ENCODE data around the gene FUT6.

Gene FUT6

DNA sequence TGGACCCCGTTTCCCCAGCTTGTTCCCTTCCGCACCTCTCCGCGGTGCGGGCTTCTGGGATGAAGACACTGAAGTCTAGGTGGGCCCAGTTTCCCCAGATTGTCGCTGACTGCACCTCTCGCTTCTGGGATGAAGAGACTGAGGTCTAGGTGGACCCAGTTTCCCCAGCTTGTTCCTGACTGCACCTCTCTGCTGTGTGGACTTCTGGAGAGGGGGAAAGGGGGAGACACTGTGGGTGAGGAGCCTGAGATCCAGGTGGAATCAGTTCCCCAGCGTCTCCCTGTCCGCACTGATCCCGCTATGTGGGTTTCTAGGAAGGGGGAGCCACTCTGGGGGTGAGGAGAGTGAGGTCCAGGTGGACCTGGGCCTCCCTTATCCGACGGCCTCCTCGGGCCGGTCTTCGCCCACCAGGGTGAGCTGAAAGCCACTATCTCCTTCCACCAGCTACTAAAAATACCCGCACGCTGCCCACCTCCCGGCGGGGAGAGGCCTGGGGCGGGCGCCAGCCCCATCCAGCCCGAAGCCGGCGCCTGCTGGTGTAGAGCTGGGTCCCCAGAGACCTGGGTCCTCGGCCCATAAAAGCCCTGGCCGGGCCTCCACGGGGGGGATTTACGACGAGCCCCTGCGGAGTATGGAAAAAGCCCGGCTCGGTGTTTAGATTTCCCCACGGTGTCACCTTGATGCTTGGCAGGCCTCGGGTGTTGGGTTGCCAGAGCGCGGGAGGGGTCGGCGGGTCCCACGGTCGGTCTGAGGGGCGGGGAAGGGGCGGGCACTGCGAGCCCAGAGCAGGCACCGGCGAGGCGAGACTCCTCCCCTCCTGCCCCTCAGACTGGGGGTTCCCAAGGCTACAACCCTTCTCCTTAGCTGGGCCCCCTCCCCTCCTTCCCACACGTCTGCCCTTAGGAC, 10.6 kb downstream of the FUT6 start (continued):
- TF ChIP-seq, protein P1, sequence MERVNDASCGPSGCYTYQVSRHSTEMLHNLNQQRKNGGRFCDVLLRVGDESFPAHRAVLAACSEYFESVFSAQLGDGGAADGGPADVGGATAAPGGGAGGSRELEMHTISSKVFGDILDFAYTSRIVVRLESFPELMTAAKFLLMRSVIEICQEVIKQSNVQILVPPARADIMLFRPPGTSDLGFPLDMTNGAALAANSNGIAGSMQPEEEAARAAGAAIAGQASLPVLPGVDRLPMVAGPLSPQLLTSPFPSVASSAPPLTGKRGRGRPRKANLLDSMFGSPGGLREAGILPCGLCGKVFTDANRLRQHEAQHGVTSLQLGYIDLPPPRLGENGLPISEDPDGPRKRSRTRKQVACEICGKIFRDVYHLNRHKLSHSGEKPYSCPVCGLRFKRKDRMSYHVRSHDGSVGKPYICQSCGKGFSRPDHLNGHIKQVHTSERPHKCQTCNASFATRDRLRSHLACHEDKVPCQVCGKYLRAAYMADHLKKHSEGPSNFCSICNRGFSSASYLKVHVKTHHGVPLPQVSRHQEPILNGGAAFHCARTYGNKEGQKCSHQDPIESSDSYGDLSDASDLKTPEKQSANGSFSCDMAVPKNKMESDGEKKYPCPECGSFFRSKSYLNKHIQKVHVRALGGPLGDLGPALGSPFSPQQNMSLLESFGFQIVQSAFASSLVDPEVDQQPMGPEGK (CRISPR knock-in tag; IDR thresholded peaks at IDR 0.05; ENCODE audit: borderline replicate concordance): peak; percentile 59; the same call in 1 of the 2 replicates
- TF ChIP-seq TOX (CRISPR knock-in tag; IDR thresholded peaks at IDR 0.05; ENCODE audit: borderline replicate concordance): no peak
- no peak for TF ChIP-seq BACH2 (CRISPR knock-in tag; IDR thresholded peaks at IDR 0.05; ENCODE audit: borderline replicate concordance)

DNA sequence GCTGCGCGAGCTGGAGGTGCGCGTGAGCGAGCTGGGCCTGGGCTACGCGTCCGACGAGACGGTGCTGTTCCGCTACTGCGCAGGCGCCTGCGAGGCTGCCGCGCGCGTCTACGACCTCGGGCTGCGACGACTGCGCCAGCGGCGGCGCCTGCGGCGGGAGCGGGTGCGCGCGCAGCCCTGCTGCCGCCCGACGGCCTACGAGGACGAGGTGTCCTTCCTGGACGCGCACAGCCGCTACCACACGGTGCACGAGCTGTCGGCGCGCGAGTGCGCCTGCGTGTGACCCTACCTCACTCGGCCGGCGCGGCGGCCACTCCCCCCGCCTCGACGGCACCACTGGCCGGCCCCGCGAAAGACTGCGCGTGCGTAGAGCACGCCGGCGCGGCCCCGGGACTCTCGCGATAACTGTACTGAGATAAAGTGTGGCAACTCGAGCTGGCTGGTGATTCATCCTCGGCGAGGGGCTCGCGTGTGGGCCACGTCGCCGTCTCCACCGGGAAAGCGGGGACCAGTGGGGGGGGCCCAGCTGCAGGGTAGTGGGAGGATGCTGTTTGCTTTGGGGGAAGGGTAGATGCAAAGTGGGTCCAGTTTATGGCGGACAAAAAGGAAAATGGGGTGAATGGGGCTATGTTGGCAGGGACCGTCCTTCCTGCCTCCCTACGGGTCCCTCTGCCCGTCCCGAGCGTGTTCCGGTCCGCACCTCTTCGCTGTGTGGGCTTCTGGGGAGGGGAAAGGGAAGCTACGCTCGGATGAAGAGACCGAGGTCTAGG, 11.4 kb downstream of the FUT6 start:
- peak; percentile 79 for ATAC-seq
- TF ChIP-seq ZFP3 (CRISPR knock-in tag; IDR thresholded peaks at IDR 0.05): no peak; the same call in 1 of the 2 replicates
- TF ChIP-seq, protein P2, sequence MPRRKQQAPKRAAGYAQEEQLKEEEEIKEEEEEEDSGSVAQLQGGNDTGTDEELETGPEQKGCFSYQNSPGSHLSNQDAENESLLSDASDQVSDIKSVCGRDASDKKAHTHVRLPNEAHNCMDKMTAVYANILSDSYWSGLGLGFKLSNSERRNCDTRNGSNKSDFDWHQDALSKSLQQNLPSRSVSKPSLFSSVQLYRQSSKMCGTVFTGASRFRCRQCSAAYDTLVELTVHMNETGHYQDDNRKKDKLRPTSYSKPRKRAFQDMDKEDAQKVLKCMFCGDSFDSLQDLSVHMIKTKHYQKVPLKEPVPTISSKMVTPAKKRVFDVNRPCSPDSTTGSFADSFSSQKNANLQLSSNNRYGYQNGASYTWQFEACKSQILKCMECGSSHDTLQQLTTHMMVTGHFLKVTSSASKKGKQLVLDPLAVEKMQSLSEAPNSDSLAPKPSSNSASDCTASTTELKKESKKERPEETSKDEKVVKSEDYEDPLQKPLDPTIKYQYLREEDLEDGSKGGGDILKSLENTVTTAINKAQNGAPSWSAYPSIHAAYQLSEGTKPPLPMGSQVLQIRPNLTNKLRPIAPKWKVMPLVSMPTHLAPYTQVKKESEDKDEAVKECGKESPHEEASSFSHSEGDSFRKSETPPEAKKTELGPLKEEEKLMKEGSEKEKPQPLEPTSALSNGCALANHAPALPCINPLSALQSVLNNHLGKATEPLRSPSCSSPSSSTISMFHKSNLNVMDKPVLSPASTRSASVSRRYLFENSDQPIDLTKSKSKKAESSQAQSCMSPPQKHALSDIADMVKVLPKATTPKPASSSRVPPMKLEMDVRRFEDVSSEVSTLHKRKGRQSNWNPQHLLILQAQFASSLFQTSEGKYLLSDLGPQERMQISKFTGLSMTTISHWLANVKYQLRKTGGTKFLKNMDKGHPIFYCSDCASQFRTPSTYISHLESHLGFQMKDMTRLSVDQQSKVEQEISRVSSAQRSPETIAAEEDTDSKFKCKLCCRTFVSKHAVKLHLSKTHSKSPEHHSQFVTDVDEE (CRISPR knock-in tag; IDR thresholded peaks at IDR 0.05): peak; percentile 19; the same call in 1 of the 2 replicates
- TF ChIP-seq, protein P3, sequence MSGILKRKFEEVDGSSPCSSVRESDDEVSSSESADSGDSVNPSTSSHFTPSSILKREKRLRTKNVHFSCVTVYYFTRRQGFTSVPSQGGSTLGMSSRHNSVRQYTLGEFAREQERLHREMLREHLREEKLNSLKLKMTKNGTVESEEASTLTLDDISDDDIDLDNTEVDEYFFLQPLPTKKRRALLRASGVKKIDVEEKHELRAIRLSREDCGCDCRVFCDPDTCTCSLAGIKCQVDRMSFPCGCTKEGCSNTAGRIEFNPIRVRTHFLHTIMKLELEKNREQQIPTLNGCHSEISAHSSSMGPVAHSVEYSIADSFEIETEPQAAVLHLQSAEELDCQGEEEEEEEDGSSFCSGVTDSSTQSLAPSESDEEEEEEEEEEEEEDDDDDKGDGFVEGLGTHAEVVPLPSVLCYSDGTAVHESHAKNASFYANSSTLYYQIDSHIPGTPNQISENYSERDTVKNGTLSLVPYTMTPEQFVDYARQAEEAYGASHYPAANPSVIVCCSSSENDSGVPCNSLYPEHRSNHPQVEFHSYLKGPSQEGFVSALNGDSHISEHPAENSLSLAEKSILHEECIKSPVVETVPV (CRISPR knock-in tag; IDR thresholded peaks at IDR 0.05): 0 out of 2 replicates have a peak, but pooled peaks have one; percentile 25
- no peak for TF ChIP-seq OSR1 (CRISPR knock-in tag; IDR thresholded peaks at IDR 0.05)

DNA sequence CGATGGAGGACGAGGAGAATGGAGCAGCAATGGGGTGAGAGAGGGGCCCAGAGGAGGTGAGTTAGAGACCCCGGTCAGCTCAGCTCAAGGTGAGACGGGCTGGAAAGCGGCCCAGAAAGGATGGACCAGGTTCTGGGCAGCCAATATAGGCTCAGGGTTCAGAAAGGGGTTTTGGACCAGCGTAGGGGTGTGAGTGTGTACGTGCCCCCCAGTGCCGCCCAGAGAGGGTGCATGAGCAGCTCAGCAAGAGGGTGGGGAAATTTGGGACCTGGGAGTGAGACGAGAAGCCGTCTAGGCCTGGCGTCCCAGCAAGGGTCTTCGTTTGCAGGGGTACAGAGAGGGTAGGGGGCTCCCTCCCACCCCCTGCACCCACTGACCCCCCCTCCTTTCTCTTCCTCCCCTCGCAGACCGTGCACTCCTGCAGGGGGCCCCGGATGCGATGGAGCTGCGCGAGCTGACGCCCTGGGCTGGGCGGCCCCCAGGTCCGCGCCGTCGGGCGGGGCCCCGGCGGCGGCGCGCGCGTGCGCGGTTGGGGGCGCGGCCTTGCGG, 12.1 kb downstream of the FUT6 start:
- no peak for ATAC-seq

More for the DNA sequence above, 12.1 kb downstream of the FUT6 start:
- no peak for TF ChIP-seq PPARA (CRISPR knock-in tag; IDR thresholded peaks at IDR 0.05; ENCODE audit: borderline replicate concordance)
- no peak for TF ChIP-seq ZNF70 (CRISPR knock-in tag; IDR thresholded peaks at IDR 0.05)
- no peak for TF ChIP-seq ARNTL (CRISPR knock-in tag; IDR thresholded peaks at IDR 0.05; ENCODE audit: borderline replicate concordance, low read depth)
- TF ChIP-seq ESRRG (CRISPR knock-in tag; IDR thresholded peaks at IDR 0.05): no peak
- no peak for TF ChIP-seq BACH2 (CRISPR knock-in tag; IDR thresholded peaks at IDR 0.05; ENCODE audit: borderline replicate concordance)
- TF ChIP-seq, protein P2 (CRISPR knock-in tag; IDR thresholded peaks at IDR 0.05): no peak
- TF ChIP-seq, protein P1 (CRISPR knock-in tag; IDR thresholded peaks at IDR 0.05; ENCODE audit: borderline replicate concordance): no peak
